Lower leg skin (tissue), 4 donors: ENCODE data around the gene COG5. TPM values are rescaled to one million over a fixed set of nuclear protein-coding genes. Genes with fewer than 3 reads are reported as not detected.
A peak's percentile ranks its signal among the peaks of the same experiment; 100 is the strongest.

ENCODE experiments used
- DNase-seq, 2 donors: peaks; one replicate each; pipeline ENCODE4 v3.0.0-alpha.2; 2019; ENCODE audit warnings: low spot score in 2 of 2
- H3K4me3 ChIP-seq: fragments of 200-600 bp; sonication (generic); 2 replicates; pipeline ENCODE4 v1.5.1; 2017; ENCODE audit warnings: mild to moderate bottlenecking, low read depth; ENCODE audit not compliant: poor library complexity, severe bottlenecking
- CTCF ChIP-seq, 3 donors: fragments of 450-650 bp; IDR thresholded peaks; one replicate each; pipeline ENCODE4 v1.5.1; 2016; ENCODE audit warnings: antibody characterized with exemption in 3 of 3, mild to moderate bottlenecking in 3 of 3, moderate library complexity in 2 of 3
- POLR2A ChIP-seq, 2 donors: fragments of 450-650 bp; IDR thresholded peaks; one replicate each; pipeline ENCODE4 v1.6.1; 2016 to 2017; ENCODE audit warnings: antibody characterized with exemption in 2 of 2, mild to moderate bottlenecking in 1 of 2, moderate library complexity in 1 of 2
- WGBS, 2 donors: methylation state at CpG; one replicate each; pipeline ENCODE4 v1.1.5; 2018; 5-methylcytosine and 5-hydroxymethylcytosine counted together
- intact Hi-C: fragments of 100-400 bp; cut with DNase I; formaldehyde crosslinking; loops from one replicate; pipeline ENCODE4 v1.15.0; 2023; ENCODE audit warnings: low total_unique reads
- total RNA-seq, 4 donors: library from RNA; depleted of rRNA; stranded (reverse); fragments of >200 nt; gene quantifications; one replicate each; pipeline ENCODE4 v1.1.0, GENCODE V29; 2016

The COG5 gene
- total RNA-seq, 4 donors from 2014 or later: 34.4 to 50.6 (median 43.4) TPM

GRCh38 chr7:107167483-107168232 lies 396.1 kb downstream of the COG5 start:
- 0 to 1% methylated on average over 15 of the region's 15 CpGs for WGBS, 2 donors
- intact Hi-C loops: no loop called here
- DNase-seq: peak in 1 of 2 donors; percentile 35
- H3K4me3 ChIP-seq: peak overlapping the region; percentile 25
- TF ChIP-seq CTCF (IDR thresholded peaks at IDR 0.05) (peak in 1 of 3 donors; percentile 28), POLR2A (IDR thresholded peaks at IDR 0.05) (no peak)

- 32 to 38% methylated on average over 5 of the region's 5 CpGs for WGBS, 2 donors
- TF ChIP-seq CTCF (IDR thresholded peaks at IDR 0.05) (no peak), POLR2A (IDR thresholded peaks at IDR 0.05) (no peak)
- H3K4me3 ChIP-seq: no peak overlapping the region
- intact Hi-C loops: no loop called here
- DNase-seq: no peak
Measured at GRCh38 chr7:107166736-107167426, 396.8 kb downstream of the COG5 start.

- 68 to 79% methylated on average over 3 of the region's 3 CpGs for WGBS, 2 donors
- TF ChIP-seq CTCF (IDR thresholded peaks at IDR 0.05): no peak
- TF ChIP-seq POLR2A (IDR thresholded peaks at IDR 0.05): no peak
Measured at GRCh38 chr7:107165341-107165740, 398.4 kb downstream of the COG5 start.

GRCh38 chr7:107164092-107164491 lies 399.6 kb downstream of the COG5 start:
- intact Hi-C loops: no loop called here
- H3K4me3 ChIP-seq: no peak overlapping the region
- TF ChIP-seq POLR2A (IDR thresholded peaks at IDR 0.05): no peak
- no peak for TF ChIP-seq CTCF (IDR thresholded peaks at IDR 0.05)
- DNase-seq: no peak
- 73 to 78% methylated on average over 2 of the region's 2 CpGs for WGBS, 2 donors

More at GRCh38 chr7:107165341-107165740, 398.4 kb downstream of the COG5 start:
- DNase-seq: no peak
- intact Hi-C loops: no loop called here
- H3K4me3 ChIP-seq: no peak overlapping the region

- H3K4me3 ChIP-seq: no peak overlapping the region
- intact Hi-C loops: no loop called here
- TF ChIP-seq POLR2A (IDR thresholded peaks at IDR 0.05): no peak
- no peak for TF ChIP-seq CTCF (IDR thresholded peaks at IDR 0.05)
- no peak for DNase-seq
- 72 to 75% methylated on average over 5 of the region's 5 CpGs for WGBS, 2 donors
Measured at GRCh38 chr7:107162475-107162874, 401.2 kb downstream of the COG5 start.
